H1 (cell line): ENCODE results near the gene DOHH. TPM values are rescaled to one million over a fixed set of nuclear protein-coding genes. Genes with fewer than 3 reads are reported as not detected.

ENCODE experiments used
- CBX5 ChIP-seq: fragments of 300-800, 300-1000 bp; sonication (generic); IDR thresholded peaks from 2 replicates; pipeline ENCODE4 v1.7.1; 2016; ENCODE audit warnings: antibody characterized with exemption, low read length, low read depth
- CBX8 ChIP-seq: fragments of 300-800, 300-1000 bp; sonication (generic); IDR thresholded peaks from 2 replicates; pipeline ENCODE4 v1.7.1; 2016; ENCODE audit warnings: low read depth, low read length, borderline replicate concordance
- EP300 ChIP-seq, 2 experiments: IDR thresholded peaks; 1 replicate in 1 of 2; 2 replicates in 1 of 2; pipeline ENCODE4 v1.6.1; 2011 to 2012; ENCODE audit warnings: low read depth in 2 of 2, low read length in 2 of 2, mild to moderate bottlenecking in 2 of 2, borderline replicate concordance in 1 of 2, inconsistent platforms in 1 of 2, moderate library complexity in 1 of 2
- HDAC2 ChIP-seq, 2 experiments: fragments of 300-600 bp in 1 of 2; sonication (generic) in 1 of 2; IDR thresholded peaks; 2 replicates each; pipeline ENCODE4 v1.6.1; 2011 to 2012; ENCODE audit warnings: low read depth in 2 of 2, low read length in 2 of 2, mild to moderate bottlenecking in 2 of 2, moderate library complexity in 2 of 2, borderline replicate concordance in 1 of 2, inconsistent platforms in 1 of 2
- HDAC6 ChIP-seq: IDR thresholded peaks from one replicate; pipeline ENCODE4 v1.7.1; 2012; ENCODE audit warnings: low read depth, mild to moderate bottlenecking, inconsistent platforms, low read length, moderate library complexity
- POLR2AphosphoS5 ChIP-seq: IDR thresholded peaks from 2 replicates; pipeline ENCODE4 v1.6.1; 2011; ENCODE audit warnings: low read depth, low read length
- RXRA ChIP-seq: IDR thresholded peaks from 2 replicates; pipeline ENCODE4 v1.6.1; 2011; ENCODE audit warnings: low read depth, mild to moderate bottlenecking, low read length, moderate library complexity; ENCODE audit not compliant: insufficient read depth
- SIN3A ChIP-seq, 2 experiments: IDR thresholded peaks in 1 of 2; conservative IDR thresholded peaks in 1 of 2; 2 replicates each; pipeline ENCODE4 v1.6.1; 2011 to 2012; ENCODE audit warnings: low read length in 2 of 2, improper control_type of control experiment in 1 of 2, low read depth in 1 of 2, mild to moderate bottlenecking in 1 of 2
- polyA plus RNA-seq, 7 experiments: library from polyadenylated mRNA; depleted of rRNA in 3 of 7; stranded (reverse) in 5 of 7; unstranded in 2 of 7; fragments of >200 nt in 5 of 7; fragments of 200-250 nt in 2 of 7; gene quantifications; 1 replicate in 5 of 7; 2 replicates in 1 of 7; 4 replicates in 1 of 7; pipeline versions ENCODE4 v1.2.1 to v1.2.3, GENCODE V29; 2011 to 2013; ENCODE audit warnings: missing spikeins in 2 of 7, mixed read lengths in 2 of 7
- total RNA-seq: library from RNA; stranded (reverse); fragmentation: NEBNext Ultra II Directional; extraction: Animal tissue kit (Norgen Biotek cat#: 25700); gene quantifications from 2 replicates; pipeline ENCODE4 v1.2.1, GENCODE V29; 2021

DOHH gene
- total and polyA plus RNA-seq, 2 of the 8 experiments (the other 6 are each of a cell fraction or from before 2014, with no cell fraction given), result 7.3 to 17.7 TPM

DNA sequence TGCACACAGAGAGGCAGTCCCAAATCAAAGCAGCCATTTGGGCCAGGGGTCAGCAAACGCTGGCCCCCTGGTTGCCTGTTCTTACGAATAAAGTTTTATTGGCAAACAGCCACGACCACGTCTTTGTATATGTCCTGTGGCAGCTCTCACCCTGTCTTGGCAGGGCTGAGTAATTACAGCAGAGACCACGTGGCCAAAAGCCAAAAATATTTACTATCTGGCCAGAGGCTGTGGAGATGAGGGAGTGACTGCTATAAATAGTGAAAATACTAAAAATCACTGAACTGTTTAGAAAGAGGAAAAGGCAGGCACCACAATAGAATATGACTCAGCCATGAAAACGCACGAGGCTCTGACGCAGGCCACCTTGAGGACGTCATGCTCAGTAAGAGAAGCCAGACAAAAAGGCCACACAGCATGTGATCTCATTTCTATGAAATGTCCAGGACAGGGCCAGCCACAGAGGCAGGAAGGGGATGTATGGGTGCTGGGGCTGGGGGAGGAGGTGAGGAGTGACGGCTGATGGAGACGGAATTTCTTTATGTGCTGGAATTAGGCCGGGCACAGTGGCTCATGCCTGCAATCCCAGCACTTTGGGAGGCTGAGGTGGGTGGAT lies 49.6 kb downstream of the DOHH start (continued):
- TF ChIP-seq CBX8 (no peak), SIN3A (conservative IDR thresholded peaks at IDR 0.05 in 1 of 2, IDR thresholded peaks at IDR 0.05 in 1 of 2; ENCODE audit: low read depth in 1 of 2, low read length in 2 of 2) (no peak), EP300 (IDR thresholded peaks at IDR 0.05; ENCODE audit: borderline replicate concordance in 1 of 2, low read depth in 2 of 2, low read length in 2 of 2) (no peak), POLR2AphosphoS5 (no peak), HDAC2 (IDR thresholded peaks at IDR 0.05; ENCODE audit: borderline replicate concordance in 1 of 2, low read depth in 2 of 2, low read length in 2 of 2) (no peak), CBX5 (no peak), HDAC6 (no peak), RXRA (no peak)
- TF ChIP-seq, all 59 proteins: peak for 0
